ENCODE results near the gene TPMT.
"Not testable (repeated sequence)": the region's sequence is repeated elsewhere in the genome, so short reads cannot be mapped to it uniquely, and the experiment has no call there.

TPMT gene

DNA sequence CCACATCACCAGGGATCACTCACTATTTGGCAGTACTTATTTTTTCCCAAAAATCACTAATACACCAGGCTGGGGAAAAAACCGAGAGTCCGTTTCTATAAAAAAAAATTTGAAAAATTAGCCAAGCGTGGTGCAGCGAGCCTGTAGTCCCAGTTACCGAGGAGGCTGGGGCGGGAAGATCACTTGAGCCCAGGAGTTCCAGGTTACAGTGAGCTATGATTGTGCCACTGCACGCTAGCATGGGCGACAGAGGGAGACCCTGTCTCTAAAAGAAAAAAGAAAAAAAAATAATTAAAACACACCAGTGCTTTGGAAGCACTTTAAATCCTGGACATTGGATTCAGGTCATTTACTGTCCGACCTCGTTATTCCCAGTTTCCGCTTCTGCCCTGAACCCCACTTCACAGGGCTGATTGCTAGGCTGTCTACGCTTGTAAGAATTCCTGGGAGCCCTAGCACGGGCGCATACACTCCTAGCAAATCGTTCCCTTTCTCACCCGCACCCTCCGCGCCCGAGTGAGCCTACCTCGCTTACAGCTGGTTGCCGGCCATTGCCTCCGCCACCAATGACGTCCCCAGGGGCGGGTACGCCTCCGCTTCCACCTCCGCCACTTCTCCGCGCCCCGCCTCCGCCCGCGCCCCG lies at the start of gene TPMT:
Gene TPMT, minus strand, starts transcription at position 571 of the 643 bp plus-strand sequence. CDS start 5,950 bp downstream, outside the sequence.
- DNase-seq = peak in 1 of 2 donors; percentile 8

DNA sequence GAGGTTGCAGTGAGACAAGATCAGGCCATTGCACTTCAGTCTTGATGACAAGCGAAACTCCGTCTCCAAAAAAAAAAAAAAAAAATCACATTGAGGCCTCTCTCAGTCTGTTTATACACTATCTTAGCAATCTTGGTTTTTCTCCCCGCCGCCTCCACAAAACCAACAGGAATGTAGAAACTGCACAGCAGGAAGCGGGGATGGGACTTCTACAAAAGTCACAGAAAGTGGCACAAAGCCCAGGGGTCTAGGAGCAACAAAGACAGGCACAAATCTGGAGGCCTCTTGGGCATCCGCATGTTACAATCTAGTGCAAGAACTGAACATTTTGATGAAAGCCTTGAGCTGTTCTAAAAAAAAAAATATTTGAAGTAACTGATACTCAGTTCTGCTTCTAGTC lies 48.9 kb upstream of the TPMT start:
- DNase-seq = no peak

DNA sequence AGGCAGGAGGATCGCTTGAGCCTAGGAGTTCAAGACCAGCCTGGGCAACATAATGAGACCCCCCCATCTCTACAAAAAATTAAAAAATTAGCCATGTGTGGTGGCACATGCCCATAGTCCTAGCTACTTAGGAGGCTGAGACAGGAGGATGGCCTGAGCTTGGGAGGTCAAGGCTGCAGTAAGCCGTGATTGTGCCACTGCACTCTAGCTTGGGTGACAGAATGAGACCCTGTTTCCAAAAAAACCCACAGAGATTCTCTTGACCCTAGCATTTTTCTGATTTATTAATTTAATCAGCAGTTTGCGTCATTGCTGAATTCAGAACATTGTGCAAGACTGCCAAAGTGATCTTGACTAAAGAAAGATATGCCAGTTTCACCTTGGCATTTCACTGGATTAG lies 37.1 kb upstream of the TPMT start:
- no peak for DNase-seq

DNA sequence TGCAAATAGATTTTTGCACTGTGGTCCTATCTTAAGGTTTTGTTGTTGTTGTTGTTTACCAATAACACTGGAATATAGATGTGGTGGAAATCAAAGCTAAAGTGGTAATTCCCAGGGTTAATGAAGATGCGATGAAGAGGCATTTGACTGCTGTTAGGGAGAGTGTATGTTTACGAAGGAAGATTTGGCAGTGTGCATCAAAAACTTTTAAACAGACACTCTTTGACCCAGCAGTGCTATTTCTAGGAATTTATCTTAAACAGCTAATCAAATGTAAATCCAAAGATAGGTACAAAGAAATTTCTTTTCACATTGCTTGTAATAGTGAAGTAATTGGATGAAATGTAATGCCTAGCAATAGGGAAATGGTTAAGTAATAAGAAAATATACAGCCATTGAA lies 34.3 kb upstream of the TPMT start:
- no peak for DNase-seq

DNA sequence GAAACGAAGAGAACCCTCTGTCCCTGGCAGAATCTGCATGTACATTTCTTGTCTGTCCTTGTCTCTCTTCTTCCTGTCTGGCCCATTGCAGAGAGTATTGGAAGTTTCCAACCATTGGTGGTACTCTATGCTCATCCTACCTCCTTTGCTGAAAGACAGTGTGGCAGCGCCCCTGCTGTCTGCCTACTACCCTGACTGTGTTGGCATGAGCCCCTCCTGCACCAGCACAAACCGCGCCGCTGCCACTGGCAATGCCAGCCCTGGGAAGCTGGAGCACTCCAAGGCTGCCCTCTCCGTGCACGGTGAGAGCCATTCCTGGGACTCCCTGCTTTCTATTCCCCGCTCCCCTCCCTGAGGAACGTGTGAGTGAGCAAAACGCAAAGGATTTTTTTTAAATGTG lies 32.8 kb upstream of the TPMT start:
- no peak for DNase-seq

DNA sequence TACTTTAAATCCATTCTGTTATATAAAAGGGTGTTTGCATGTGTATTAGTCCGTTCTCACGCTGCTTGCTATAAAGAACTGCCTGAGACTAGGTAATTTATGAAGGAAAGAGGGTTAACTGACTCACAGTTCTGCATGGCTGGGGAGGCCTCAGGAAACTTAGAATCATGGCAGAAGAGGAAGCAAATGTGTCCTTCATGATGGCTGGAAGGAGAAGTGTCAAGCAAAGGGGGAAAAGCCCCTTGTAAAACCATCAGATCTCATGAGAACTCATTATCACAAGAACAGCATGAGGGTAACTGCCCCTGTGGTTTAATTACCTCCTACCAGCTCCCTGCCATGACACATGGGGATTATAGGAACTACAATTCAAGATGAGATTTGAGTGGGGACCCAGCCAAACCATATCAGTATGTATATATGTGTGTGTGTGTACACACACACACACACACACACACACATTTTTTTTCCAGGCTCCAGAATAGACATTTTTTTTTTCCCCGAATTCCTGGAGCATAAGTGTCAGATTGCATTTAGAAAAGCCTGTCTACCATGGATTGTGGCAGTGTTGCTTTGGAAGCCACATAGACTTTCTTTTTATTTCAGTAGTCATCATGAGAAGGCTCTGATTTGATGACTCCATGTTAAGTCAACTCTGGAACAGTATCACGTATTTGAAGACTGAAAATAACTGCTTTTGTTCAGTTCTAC lies 31.8 kb upstream of the TPMT start:
- peak in 1 of 2 donors; percentile 18 for DNase-seq

DNA sequence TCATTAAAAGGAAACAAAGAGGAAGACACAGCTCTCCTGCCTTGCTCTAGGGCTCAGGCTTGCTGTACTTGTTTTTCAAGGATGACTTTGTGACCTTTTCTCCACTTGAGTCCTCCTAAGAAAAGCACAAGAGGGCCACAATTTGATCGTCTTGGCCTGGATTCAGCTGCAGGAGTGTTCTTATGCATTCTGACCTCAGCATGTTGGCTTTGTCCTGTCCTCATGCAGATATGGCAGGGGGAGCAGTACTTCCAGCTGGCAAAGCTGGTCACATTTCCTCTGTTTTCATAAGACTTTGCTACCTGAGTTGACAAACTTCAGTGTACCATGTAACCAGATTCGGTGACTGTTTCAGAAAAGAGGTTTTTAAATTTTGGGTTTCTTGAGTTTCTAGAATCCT lies 31.2 kb upstream of the TPMT start:
- no peak for DNase-seq

DNA sequence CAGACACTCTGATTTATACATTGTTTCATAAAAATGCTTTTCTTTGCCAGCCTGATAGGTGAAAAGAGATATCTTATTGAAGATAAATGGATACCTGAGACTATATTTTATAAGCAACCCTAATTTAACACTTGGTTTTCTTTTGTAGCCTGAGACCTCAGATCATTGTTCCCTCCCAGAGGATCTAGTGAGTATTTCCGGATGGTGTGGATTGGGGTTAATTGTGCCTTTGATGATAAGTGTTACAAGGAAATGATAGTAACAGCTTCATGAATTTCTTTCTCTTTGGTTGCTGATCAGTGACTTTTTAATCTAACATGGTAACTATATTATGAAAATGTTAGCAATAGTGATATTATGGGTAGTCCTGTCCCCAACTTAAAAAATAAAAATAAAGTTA lies 30.7 kb upstream of the TPMT start:
- DNase-seq = no peak

DNA sequence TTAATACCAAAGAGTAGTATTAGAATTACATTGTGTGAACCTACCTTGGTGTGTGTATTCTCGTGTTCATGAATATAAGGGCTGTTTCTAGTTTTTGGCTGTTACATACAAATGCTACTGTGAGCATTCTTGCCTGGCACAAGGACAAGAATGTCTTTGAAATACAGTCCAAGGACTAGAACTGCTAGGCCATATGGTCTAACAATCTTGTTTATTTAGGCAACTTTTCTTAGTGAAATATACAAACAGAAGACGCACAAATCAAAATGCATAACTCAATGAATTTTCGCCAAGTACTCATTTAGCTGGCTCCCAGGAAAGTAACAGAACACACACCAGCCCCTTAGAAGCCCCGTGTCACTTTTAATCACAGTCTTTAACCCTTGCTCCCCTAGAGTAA lies 28.9 kb upstream of the TPMT start:
- DNase-seq = no peak

DNA sequence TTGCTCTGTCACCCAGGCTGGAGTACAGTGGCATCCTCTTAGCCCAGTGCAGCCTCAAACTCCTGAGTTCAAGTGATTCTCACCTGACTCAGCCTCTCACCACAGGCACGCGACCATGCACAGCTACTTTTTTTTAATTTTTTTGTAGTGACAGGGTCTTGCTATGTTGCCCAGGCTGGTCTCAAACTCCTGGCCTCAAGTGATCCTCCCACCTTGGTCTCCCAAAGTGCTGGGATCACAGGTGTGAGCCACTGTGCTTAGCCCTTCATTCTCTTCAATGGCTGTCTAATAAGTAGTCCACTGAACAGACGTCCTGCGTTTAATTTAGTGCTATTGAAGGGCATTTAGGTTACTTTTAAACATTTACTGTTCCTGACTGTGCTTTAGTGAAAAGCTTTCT lies 27.7 kb upstream of the TPMT start:
- DNase-seq = no peak

DNA sequence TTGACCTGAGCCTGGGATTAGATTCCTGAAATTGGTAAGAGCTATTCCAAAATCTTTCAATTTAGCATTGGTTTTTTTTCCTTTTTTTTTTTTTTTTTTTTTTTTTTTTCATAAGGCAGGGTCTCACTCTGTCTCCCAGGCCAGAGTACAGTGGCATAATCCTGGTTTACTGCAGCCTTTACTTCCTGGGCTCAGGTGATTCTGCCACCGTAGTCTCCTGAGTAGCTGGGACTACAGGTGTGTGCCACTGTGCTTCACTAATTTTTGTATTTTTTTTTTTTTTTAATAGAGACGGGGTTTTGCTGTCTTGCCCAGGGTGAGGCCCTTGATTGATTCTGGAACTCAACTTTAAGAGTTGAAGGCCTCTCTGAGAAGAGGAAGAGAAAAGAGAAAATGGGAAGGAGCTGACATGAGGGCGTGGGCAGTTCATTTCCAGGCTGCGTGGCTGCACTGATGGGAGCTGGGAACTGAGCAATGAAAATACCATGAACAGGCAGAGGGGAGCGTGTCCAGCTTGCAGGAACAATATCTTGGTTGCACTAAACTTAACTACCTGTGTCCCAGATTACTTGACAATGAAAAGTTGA lies 25.0 kb upstream of the TPMT start:
- peak in 1 of 2 donors; percentile 22 for DNase-seq

DNA sequence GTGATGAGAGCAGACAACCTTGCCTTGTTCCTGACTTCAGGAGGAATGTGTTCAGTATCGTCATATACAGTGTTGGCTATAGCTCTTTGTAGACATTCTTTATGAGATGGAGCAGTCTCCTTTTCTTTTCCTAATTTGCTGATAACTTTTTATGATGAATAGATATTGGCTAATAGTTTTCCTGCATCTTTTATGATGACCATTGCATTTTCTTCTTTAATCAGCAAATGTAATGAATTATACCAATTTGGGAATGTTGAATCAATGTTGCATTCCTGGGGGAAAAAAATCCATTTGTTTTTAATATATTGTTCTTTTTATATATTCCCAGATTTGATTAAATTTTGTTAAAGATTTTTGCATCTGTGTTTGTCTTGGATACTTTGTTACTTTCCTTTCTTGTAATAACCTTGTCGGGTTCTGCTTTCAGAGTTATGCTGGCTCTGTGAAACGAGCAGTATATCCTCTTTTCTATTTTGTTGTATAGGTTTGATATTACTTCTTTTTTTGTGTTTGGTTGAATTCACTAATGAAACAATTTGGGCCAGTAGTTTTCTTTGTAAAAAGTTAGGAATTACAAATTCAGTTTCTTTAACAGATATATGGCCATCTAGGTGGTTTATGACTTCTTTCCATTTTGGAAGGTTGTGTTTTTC lies 24.2 kb upstream of the TPMT start:
- no peak for DNase-seq

DNA sequence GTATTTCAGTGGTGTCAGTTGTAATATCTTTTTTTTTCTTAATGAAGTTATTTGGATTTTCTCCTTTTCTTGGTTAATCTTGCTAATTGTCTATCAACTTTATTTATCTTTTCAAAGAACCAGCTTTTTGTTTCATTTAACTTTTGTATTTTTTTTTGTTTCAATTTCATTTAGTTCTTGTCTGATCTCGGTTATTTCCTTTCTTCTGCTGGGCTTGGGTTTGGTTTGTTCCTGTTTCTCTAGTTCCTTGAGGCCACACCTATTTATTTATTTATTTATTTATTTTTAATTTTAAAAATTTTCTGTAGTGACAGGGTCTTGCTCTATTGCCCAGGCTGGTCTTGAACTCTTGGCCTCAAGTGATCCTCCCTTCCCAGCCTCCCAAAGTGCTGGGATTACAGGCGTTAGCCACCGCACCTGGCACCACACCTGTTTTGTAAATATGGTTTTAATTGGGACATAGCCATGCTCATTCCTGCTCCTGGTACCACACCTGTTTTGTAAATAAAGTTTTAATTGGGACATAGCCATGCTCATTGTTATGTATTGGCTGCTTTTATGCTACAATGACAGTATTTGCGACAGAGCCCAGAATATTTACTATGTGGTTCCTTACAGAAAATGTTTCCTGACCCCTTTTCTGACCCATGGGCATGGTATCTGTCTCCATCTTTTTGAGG lies 22.5 kb upstream of the TPMT start:
- DNase-seq = no peak

DNA sequence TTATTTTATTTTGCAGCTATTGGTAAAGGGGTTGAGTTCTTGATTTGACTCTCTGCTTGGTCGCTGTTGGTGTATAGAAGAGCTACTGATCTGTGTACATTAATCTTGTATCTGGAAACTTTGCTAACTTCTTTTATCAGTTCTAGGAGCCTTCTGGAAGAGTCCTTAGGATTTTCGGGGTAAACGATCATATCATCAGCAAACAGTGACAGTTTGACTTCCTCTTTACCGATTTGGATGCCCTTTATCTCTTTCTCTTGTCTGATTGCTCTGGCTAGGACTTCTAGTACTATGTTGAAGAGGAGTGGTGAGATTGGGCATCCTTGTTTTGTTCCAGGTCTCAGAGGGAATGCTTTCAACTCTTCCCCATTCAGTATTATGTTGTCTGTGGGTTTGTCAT lies 21.3 kb upstream of the TPMT start:
- DNase-seq = not testable (repeated sequence)

DNA sequence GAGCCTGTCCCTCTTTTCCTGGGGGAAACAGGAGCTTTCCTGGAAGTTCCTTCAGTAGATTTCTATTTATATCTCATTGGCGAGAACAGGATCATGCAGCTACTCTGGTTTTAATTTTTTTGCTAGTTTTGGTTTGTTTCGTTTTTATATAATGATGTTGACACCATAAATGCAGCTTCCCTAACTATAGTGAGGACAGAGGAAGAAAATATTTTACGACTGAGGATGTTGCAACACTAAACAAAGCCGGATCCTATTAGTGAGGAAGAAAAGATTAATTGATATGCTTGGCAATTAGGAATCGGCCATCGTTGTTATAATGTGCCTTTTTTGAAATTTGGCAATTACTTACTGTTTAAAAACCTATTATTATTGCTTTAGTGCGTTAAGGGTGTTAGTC lies 17.0 kb upstream of the TPMT start:
- no peak for DNase-seq

DNA sequence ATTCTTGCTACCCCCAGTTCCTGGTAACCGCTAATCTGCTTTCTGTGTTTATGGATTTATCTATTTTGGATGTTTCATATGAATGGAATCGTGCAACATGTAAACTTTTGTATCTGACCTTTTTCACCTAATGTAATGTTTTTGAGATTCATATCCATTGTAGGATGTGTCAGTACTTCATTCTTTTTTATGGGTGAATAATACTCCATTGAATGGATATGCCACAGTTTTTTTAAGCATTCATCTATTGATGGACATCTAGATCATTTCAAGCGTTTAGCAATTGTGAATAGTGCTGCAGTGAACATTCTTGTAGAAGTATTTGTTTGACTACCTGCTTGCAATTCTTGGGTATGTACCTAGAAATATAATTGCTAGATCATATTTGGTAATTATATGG lies 13.4 kb upstream of the TPMT start:
- DNase-seq = no peak

DNA sequence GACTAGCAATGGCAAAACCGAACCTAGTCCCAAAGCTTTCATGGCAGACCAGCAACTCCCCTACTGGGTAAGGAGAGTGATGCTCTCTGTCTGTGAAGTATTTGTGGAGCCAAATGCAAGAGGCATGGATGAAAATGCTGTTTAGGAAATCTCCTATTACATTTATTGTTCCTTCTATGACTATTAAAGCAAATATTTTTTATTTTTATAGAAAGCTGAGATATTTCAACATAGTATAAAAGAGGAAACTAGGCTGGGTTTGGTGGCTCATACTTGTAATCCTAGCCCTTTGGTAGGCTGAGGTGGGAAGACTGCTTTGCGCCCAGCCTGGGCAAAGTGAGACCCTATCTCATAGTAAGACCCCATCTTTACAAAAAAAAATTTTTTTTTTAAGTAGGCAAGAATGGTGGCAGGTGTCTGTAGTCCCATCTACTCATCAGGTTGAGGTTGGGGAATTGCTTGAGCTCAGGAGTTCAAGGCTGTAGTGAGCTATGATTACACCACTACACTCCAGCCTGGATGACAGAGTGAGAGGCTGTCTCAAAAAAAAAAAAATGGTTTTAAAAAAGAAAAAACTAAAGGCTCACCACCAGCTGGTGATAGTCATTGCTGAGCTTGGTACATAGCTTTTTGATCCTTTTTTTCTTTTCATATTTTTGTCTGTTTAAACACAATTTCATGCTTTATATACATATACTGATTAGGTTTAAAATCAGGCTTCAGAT lies 11.6 kb upstream of the TPMT start:
- DNase-seq = no peak

DNA sequence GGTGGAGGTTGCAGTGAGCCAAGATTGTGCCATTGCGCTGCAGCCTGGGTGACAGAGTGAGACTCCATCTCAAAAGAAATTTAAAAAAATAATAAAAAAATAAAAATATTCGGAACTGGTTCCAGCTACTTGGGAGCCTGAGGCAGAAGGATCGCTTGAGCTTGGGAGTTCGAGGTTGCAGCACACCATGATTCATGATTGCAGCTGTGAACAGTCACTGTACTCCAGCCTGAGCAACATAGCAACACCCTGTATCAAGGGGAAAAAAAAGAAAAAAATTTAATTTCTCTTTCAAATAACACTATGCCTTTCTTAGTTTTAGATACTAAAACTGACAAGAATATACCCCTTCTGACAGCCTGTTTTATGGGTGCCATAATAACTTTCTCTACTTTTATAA lies 10.9 kb upstream of the TPMT start:
- no peak for DNase-seq

DNA sequence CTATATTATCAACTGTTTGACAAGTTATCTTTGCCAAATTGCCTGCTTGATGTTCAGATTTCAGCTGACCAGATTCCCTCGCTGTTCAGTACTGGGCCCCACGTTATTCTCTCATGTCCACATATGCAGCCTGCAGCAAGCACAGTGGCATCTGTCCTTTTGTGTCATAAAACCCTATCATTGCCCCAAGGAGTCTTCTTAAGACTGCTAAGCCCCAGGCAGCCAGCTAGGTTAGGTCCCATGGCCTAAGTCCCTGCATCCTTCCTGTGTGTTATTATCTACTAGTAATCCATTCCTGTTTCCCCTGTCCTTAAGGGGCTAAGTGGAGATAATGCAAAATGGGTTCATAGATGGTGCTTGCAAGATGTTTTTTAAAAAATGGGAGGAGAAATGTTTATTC lies 7.5 kb upstream of the TPMT start:
- DNase-seq = no peak

DNA sequence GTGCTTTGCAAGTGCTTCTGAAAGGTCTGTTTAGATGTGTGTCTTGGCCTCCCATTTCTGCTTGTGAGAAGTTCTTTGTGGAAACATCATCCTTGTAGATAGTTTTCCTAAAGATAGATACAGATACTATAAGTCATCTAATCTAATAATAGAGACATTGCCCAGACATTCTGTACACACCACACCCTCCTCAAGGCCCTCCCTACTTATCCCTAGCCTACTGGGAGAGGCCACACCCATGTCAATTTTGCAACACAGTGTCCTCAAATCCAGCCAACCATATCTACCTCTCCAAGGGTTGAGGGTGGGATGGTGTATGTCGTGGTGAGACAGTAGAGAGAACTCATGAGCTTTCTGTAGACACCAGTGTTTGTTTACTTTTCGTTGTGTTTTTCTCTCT lies 6.6 kb upstream of the TPMT start:
- no peak for DNase-seq

DNA sequence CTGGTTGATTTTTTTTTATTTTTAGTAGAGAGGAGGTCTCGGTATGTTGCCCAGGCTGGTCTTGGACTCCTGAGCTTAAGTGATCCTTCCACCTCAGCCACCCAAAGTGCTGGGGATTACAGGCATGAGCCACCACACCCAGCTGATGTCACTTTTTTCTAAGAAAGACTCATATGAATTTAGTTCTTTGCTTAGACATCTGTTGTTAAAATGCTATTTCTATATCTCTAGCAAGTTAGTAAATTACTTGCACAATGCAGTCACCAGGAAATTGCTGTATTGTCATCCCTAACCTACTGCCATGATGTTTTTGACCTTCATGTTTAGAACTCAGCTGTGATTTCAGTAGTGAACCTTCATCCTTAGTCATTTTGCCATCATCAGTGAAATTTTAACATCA lies 6.0 kb upstream of the TPMT start:
- DNase-seq = no peak

DNA sequence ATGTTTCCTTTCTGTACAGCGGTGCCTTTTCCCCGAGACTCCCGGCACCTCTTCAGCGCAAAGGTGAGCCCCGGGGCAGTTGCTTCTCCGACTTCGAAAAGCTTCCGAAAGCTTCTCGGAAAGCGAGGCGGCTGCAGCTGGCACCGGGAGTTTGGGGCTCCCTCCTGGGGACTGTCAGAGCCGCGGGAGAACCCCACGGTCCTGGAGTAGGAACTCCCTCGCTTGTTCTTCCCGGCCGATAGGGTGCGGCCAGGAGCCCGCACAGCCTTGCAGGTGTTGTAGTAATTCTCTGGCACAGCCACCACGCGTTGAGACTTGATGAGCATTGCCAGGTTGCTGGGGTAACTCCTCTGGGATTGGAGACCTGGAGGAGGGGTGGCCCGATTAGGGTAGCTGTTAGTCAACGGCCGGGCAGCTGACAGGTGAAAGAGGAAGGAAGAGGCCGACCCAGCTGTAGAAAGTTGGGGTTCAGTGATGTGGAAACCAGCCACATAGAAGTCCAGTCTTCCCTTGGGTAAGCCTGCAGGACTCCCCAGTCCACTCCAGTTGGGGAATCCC lies 1.1 kb upstream of the TPMT start:
- DNase-seq = peak; percentile 51 to 67

Data from CD4-positive, alpha-beta T cell treated with Interleukin-4 for 1 hour (primary cell).